Measurements from ENCODE around the gene SLC49A3. TPM values are rescaled to one million over a fixed set of nuclear protein-coding genes. Genes with fewer than 3 reads are reported as not detected.
"Not testable (repeated sequence)": the region's sequence is repeated elsewhere in the genome, so short reads cannot be mapped to it uniquely, and the experiment has no call there.

The SLC49A3 gene
- total and polyA plus RNA-seq, 10 of the 15 experiments (the other 5 are each of a cell fraction or from before 2014, with no cell fraction given), result 0.09 to 0.85 (median 0.18) TPM; not detected in 4

- H3K27me3 ChIP-seq (replicated peaks in 1 of 2; ENCODE audit: control insufficient read depth in 2 of 2, insufficient read depth in 2 of 2, low read length in 1 of 2); RAD21 ChIA-PET (ENCODE audit: unreplicated experiment); intact Hi-C loops (cut with micrococcal nuclease; ENCODE audit: unreplicated experiment); POLR2A ChIA-PET; H3K36me3 ChIP-seq (ENCODE audit: control insufficient read depth in 2 of 2, insufficient read depth in 2 of 2, low read length in 1 of 2); H4K20me1 ChIP-seq (ENCODE audit: control insufficient read depth, insufficient read depth); H3K4me1 ChIP-seq (ENCODE audit: control insufficient read depth, insufficient read depth, low read length); H3K9me3 ChIP-seq (replicated peaks; ENCODE audit: control insufficient read depth, insufficient read depth, low read length); SMC1A ChIA-PET (ENCODE audit: uncharacterized antibody, unreplicated experiment); CTCF ChIA-PET; DNase-seq (ENCODE audit: low read depth, low spot score); BruUV-seq (replicated peaks); FAIRE-seq; ATAC-seq; in situ Hi-C loops (cut with MboI): not testable (repeated sequence)
- WGBS (ENCODE audit: insufficient coverage, insufficient replicate concordance, low lambda C conversion rate, missing lambda C conversion rate), result 4% methylated on average over 21 of the region's 21 CpGs
- 0 out of 2 replicates have a peak, but pooled peaks have one; percentile 9 for TF ChIP-seq GATAD2B (conservative IDR thresholded peaks at IDR 0.05; ENCODE audit: low read depth)
- Histone ChIP-seq H2AFZ (ENCODE audit: control insufficient read depth, low read depth, low read length) (peak overlapping the region; percentile 59), H3K27ac (ENCODE audit: control insufficient read depth, insufficient read depth) (peak overlapping the region; percentile 91), H3K9ac (ENCODE audit: control insufficient read depth, insufficient read depth, low read length) (peak overlapping the region; percentile 88), H3K4me3 (peak overlapping the region; percentile 99), H3K4me2 (ENCODE audit: control insufficient read depth, insufficient read depth) (peak overlapping the region; percentile 62; the same call in 1 of the 2 replicates), H3K79me2 (ENCODE audit: control insufficient read depth, insufficient read depth, low read length) (peaks cover 29% of the 10 kb centered on the region)
Observed at GRCh38 chr4:706083-706633, 17.2 kb upstream of the SLC49A3 start.

- Histone ChIP-seq H3K79me2 (ENCODE audit: control insufficient read depth, insufficient read depth, low read length) (peaks cover 29% of the 10 kb centered on the region), H2AFZ (ENCODE audit: control insufficient read depth, low read depth, low read length) (peak within 1 kb of the TSS; percentile 81), H3K4me3 (peak within 1 kb of the TSS; percentile 99), H3K9ac (ENCODE audit: control insufficient read depth, insufficient read depth, low read length) (peak within 1 kb of the TSS; percentile 88), H3K9me3 (replicated peaks; ENCODE audit: control insufficient read depth, insufficient read depth, low read length) (no peaks in the 10 kb centered on the region), H3K27ac (ENCODE audit: control insufficient read depth, insufficient read depth) (peak within 1 kb of the TSS; percentile 91), H3K4me2 (ENCODE audit: control insufficient read depth, insufficient read depth) (peak within 1 kb of the TSS; percentile 86), H3K4me1 (ENCODE audit: control insufficient read depth, insufficient read depth, low read length) (no peaks in the 10 kb centered on the region; the same call in 1 of the 2 replicates), H3K36me3 (ENCODE audit: control insufficient read depth in 2 of 2, insufficient read depth in 2 of 2, low read length in 1 of 2) (peaks cover 1 to 2% of the 10 kb centered on the region in 2 experiments; a peak in 3 of 4 replicates), H4K20me1 (ENCODE audit: control insufficient read depth, insufficient read depth) (no peaks in the 10 kb centered on the region), H3K27me3 (replicated peaks in 1 of 2; ENCODE audit: control insufficient read depth in 2 of 2, insufficient read depth in 2 of 2, low read length in 1 of 2) (no peaks in the 10 kb centered on the region)
- ATAC-seq (peak; percentile 98), FAIRE-seq (peak; percentile 86), DNase-seq (ENCODE audit: low read depth, low spot score) (peak; percentile 68)
- POLR2A ChIA-PET, result no interaction called here
- RAD21 ChIA-PET (ENCODE audit: unreplicated experiment), result no interaction called here
- CTCF ChIA-PET, result no interaction called here
- SMC1A ChIA-PET (ENCODE audit: uncharacterized antibody, unreplicated experiment), result no interaction called here
- WGBS (ENCODE audit: insufficient coverage, insufficient replicate concordance, low lambda C conversion rate, missing lambda C conversion rate), result 1% methylated on average over 48 of the region's 82 CpGs
- BruUV-seq (replicated peaks), result no TSS peak
- in situ Hi-C loops (cut with MboI), result no loop called here
- intact Hi-C loops (cut with micrococcal nuclease; ENCODE audit: unreplicated experiment), result no loop called here
- no peak for TF ChIP-seq RAD51 (IDR thresholded peaks at IDR 0.05)
- no peak for TF ChIP-seq TARDBP (IDR thresholded peaks at IDR 0.05; ENCODE audit: borderline replicate concordance)
- TF ChIP-seq YBX1 (IDR thresholded peaks at IDR 0.05), result no peak
- TF ChIP-seq ZZZ3 (IDR thresholded peaks at IDR 0.05; ENCODE audit: control insufficient read depth, insufficient read length, low read depth), result no peak
- no peak for TF ChIP-seq RBBP5 (conservative IDR thresholded peaks at IDR 0.05)
- TF ChIP-seq SMAD1 (IDR thresholded peaks at IDR 0.05; ENCODE audit: low read depth, partially characterized antibody), result no peak
- no peak for TF ChIP-seq RAD21 (IDR thresholded peaks at IDR 0.05; ENCODE audit: insufficient read depth, low read depth, low read length)
- TF ChIP-seq NR2C1 (IDR thresholded peaks at IDR 0.05), result peak; percentile 93
- no peak for TF ChIP-seq TCF12 (IDR thresholded peaks at IDR 0.05; ENCODE audit: low read depth, low read length)
- peak; percentile 69 for TF ChIP-seq BACH1 (IDR thresholded peaks at IDR 0.05; ENCODE audit: borderline replicate concordance)
- no peak for TF ChIP-seq IRF5 (IDR thresholded peaks at IDR 0.05; ENCODE audit: borderline replicate concordance)
- TF ChIP-seq PAX5 (IDR thresholded peaks at IDR 0.05; ENCODE audit: borderline replicate concordance, low read depth, low read length), result no peak
- TF ChIP-seq ATF7 (IDR thresholded peaks at IDR 0.05; ENCODE audit: low read depth), result no peak
- no peak for TF ChIP-seq ZNF622 (IDR thresholded peaks at IDR 0.05)
- TF ChIP-seq SIN3A (IDR thresholded peaks at IDR 0.05; ENCODE audit: low read depth, low read length), result no peak
- TF ChIP-seq NRF1 (conservative IDR thresholded peaks at IDR 0.05; ENCODE audit: low read depth, low read length), result peak; percentile 54
- TF ChIP-seq MEF2B (IDR thresholded peaks at IDR 0.05; ENCODE audit: partially characterized antibody, poor library complexity, severe bottlenecking), result peak; percentile 6
Observed at GRCh38 chr4:705278-706082, 16.5 kb upstream of the SLC49A3 start, which contains the start of gene PCGF3. PCGF3 (plus strand) TSS chr4:705832; CDS start chr4:733681, 27,849 bp downstream.

Data from GM12878 (cell line).